CD1c-positive myeloid dendritic cell (primary cell): Measurements from ENCODE around the gene FDX2.

Source experiments
- DNase-seq: peaks from one replicate; pipeline ENCODE4 v3.0.0-alpha.2; 2016; ENCODE audit errors: extremely low spot score

The FDX2 gene

DNA sequence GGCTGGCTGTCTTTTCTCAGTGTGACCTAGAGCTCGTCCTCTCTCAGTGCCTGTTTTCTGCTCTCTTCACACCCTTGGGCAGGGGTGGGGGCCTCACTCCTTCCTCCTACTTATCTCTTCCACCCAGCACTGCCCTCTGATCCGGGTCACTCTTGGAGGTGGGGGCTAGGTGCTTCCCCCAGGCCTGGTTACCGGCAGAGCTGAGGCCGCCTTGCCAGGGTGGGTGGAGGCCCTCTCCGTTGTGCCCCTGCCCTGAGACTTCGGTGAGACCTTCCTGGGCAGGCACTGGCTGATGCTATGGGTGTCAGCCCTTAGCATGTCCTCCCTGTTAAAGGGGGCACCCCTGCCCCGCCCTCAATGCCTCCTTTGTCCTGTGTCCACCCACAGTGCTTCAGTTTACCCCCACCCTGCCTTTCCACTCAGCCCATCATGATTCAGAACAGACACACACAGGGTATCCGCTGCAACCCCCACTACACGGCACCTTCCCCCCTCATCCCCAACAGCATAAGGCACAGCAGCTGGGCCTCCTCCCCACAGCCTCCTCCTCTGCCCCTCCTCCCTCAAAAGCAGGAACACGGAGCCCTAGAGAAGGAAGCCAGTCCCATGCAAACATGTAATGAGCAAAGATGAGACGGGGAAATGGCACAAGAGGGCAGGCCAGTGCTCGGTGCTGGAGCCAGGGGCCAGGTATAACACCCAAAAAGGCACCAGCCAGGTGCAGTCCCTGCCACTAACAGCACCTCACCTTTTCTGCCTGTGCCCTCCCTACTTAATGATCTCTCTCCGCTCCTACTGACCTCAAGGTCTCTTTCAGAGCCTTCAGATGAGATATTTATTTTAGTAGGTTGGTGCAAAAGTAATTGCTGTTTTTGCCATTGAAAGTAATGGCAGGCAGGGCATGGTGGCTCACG lies 16.0 kb downstream of the FDX2 start:
- peak; percentile 62 for DNase-seq

DNA sequence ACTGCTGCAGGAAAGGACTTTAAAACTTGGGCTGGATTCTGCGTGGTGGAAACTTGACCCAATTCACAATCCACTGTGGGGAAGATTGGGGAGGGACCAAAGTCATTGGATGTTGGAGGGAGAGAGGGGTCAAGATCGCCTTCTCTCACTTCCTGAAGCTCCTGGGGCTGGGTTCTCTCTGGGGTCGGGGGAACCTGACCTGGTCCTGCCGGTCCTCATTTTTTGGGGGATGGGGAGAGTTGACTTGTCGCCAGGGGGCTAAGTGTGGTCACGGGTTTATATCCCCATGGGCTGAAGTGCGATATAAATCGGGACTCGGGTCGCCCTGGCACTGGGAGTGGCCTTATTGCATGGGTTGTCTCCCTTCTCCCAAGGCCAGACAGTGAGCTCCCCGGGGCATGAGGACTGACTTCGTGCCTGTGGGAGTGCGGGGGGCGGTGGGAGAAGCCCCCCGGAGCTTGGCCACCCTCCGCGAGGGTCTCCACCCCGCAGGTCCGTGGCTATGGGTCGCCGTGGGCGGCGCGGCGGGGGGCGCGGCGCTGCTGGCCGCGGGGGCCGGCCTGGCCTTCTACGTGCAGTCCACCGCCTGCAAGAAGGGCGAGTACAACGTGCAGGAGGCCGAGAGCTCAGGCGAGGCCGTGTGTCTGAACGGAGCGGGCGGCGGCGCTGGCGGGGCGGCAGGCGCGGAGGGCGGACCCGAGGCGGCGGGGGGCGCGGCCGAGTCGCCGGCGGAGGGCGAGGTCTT lies 19.8 kb downstream of the FDX2 start:
- no peak for DNase-seq

DNA sequence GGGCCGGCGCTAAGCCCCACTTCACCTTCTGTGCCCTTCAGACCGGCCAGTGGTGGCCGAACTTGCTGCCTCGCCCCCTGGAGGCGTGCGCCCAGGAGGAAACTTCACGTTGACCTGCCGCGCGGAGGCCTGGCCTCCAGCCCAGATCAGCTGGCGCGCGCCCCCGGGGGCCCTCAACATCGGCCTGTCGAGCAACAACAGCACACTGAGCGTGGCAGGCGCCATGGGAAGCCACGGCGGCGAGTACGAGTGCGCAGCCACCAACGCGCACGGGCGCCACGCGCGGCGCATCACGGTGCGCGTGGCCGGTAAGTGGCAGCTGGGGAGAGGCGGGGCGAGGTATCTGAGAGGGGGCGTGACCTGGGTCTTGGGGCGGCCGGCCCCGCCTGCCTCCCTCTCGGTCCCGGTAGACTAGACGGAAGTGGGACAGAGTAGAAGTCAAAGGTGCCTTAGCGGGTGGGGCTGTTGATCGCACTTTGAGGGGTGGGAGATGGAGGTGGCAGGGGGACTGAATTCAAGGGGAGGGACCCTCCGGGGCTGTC lies 20.4 kb downstream of the FDX2 start:
- DNase-seq: peak; percentile 78

DNA sequence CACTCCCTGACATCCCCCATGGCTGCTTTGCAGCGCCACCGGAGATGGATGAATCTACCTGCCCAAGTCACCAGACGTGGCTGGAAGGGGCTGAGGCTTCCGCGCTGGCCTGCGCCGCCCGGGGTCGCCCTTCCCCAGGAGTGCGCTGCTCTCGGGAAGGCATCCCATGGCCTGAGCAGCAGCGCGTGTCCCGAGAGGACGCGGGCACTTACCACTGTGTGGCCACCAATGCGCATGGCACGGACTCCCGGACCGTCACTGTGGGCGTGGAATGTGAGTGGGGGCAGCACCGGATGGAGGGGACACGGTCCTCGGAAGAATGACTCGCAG lies 21.5 kb downstream of the FDX2 start:
- peak; percentile 26 for DNase-seq

DNA sequence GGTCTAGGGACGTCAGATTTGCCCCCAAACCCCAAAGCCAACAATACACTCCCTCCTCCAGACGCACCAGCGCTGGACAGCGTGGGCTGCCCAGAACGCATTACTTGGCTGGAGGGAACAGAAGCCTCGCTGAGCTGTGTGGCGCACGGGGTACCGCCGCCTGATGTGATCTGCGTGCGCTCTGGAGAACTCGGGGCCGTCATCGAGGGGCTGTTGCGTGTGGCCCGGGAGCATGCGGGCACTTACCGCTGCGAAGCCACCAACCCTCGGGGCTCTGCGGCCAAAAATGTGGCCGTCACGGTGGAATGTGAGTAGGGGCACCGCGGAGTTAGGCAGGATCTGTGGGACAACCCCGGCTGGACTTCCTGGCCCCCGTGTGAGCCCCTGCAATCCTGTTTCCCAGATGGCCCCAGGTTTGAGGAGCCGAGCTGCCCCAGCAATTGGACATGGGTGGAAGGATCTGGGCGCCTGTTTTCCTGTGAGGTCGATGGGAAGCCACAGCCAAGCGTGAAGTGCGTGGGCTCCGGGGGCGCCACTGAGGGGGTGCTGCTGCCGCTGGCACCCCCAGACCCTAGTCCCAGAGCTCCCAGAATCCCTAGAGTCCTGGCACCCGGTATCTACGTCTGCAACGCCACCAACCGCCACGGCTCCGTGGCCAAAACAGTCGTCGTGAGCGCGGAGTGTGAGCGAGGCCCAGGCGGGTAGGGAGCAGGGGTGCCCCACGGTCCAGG lies 22.0 kb downstream of the FDX2 start:
- peak; percentile 21 for DNase-seq

DNA sequence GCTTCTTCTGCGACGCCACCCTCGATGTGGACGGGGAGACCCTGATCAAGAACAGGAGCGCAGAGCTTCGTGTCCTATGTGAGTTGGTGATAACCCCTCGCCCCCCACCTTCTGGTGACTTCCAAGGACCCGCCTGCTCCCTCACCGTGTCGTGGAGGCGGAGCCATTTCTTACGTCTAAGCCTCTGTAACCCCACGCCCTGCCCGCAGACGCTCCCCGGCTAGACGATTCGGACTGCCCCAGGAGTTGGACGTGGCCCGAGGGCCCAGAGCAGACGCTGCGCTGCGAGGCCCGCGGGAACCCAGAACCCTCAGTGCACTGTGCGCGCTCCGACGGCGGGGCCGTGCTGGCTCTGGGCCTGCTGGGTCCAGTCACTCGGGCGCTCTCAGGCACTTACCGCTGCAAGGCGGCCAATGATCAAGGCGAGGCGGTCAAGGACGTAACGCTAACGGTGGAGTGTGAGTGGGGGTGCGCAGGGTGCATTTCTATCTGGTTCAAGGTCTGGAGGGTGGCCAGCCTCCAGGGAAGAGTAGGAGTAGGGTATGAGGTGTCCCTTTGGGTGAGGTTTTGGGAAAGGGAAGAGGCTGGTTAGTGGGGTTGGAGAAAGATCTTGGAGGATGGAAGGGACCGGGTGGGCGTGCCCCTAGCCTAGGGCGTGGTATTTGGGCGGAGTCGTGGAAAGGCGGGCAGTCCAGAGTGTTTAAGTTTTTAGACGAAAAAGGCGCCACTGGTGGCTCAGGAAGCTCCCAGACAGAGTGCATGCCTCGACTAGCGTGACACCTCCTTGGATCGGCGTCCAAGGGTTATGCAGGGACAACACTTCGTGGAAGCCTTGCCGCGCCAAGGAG lies 22.8 kb downstream of the FDX2 start:
- DNase-seq: peak; percentile 57

DNA sequence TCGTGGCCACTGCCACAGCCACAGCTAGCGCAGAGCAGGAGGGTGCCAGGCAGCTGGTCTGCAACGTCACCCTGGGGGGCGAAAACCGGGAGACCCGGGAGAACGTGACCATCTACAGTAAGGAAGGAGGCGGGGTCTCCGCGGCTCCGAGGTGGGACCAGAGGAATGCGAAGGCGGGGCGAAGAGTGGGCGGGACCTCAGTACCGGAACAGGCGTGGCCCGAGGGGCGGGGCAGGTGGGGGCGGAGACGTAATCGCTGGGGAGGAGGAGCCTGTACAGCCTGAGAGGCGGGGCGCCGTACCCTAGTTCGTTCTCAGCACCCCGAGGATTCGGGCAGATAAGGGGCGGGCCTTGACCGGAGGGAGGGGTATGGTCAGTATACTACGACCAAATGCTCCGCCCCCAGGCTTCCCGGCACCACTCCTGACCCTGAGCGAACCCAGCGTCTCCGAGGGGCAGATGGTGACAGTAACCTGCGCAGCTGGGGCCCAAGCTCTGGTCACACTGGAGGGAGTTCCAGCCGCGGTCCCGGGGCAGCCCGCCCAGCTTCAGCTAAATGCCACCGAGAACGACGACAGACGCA lies 23.5 kb downstream of the FDX2 start:
- DNase-seq: peak; percentile 92

DNA sequence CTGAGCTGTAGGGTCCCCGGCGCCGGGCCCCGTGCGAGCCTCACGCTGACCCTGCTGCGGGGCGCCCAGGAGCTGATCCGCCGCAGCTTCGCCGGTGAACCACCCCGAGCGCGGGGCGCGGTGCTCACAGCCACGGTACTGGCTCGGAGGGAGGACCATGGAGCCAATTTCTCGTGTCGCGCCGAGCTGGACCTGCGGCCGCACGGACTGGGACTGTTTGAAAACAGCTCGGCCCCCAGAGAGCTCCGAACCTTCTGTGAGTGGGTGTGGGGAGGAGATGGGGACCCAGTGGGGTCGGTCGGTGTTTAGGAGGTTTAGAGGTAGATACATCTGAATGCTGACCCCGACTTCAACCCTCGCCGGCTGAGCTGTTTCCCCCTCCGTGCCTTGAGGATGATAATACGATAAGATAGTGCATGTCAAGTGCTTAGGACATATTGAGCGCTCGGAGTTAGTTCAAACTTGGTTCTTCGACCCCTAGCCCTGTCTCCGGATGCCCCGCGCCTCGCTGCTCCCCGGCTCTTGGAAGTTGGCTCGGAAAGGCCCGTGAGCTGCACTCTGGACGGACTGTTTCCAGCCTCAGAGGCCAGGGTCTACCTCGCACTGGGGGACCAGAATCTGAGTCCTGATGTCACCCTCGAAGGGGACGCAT lies 24.1 kb downstream of the FDX2 start:
- DNase-seq: no peak

DNA sequence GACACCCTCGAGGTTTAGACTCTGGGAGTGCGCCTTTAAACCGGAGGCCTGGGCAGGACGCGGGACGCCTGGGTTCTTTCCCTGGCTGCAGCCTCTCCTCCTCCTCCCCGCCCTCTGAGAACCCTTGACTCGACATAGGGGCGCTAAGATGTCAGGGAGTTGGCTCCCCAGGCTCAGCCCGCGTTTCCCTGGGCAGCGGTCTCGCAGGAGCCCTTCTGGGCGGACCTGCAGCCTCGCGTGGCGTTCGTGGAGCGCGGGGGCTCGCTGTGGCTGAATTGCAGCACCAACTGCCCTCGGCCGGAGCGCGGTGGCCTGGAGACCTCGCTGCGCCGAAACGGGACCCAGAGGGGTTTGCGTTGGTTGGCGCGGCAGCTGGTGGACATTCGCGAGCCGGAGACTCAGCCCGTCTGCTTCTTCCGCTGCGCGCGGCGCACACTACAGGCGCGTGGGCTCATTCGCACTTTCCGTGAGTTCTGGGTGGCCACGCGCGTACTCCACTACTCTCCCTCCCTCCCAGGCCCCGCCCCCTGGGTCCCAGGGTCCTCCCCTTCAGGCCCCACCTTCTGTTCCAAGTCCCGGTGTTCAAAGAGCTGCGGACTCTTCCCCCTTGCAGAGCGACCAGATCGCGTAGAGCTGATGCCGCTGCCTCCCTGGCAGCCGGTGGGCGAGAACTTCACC lies 24.8 kb downstream of the FDX2 start:
- peak; percentile 88 for DNase-seq

DNA sequence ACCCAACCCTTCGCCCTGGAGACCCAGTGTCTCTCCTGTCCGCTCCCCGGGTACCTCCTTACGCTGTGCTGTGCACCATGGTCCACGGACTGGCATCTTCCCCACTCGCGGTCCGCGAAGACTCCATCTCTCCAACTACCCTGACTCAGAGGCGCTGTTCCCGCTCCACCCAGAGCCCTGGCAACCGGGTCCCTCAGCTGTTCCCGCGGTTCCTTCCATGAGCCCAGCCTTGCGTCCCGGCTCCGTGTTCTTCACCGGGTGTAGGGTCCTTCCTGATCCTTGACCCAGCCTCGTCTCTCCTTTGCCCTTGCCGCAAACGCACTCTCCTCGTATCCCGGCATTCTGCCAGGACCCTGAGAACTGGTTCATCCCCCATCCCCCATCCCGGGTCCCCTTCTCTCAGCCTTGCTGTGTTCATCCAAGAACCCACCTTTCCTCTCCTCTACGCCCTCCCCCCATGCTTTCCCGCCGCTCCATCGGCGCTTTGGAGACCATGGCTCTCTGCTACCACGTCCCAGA lies 25.4 kb downstream of the FDX2 start:
- DNase-seq: no peak

DNA sequence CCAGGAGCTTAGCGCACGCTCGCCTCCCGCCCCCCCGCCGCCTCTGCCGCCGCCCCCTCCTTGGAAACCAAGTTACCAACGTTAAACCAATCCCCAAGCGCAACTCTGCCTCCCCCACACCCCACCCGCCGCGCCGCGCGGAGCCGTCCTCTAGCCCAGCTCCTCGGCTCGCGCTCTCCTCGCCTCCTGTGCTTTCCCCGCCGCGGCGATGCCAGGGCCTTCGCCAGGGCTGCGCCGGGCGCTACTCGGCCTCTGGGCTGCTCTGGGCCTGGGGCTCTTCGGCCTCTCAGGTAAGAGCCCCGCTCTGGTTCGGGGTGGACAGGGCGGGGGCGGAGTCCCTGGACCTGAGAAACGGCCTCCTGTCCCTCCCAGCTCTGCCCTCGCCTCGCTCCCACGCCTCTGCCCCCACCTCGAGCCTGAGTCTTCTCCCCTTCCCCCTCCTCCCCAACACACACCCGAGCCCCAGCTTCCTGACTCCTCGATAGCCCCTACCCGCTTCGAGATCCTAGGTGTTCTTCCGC lies 25.9 kb downstream of the FDX2 start, which contains the start of gene ICAM5:
ICAM5 (plus strand) TSS at position 117 of the 521 bp plus-strand sequence; CDS start at position 209, 92 bp downstream.
- no peak for DNase-seq

DNA sequence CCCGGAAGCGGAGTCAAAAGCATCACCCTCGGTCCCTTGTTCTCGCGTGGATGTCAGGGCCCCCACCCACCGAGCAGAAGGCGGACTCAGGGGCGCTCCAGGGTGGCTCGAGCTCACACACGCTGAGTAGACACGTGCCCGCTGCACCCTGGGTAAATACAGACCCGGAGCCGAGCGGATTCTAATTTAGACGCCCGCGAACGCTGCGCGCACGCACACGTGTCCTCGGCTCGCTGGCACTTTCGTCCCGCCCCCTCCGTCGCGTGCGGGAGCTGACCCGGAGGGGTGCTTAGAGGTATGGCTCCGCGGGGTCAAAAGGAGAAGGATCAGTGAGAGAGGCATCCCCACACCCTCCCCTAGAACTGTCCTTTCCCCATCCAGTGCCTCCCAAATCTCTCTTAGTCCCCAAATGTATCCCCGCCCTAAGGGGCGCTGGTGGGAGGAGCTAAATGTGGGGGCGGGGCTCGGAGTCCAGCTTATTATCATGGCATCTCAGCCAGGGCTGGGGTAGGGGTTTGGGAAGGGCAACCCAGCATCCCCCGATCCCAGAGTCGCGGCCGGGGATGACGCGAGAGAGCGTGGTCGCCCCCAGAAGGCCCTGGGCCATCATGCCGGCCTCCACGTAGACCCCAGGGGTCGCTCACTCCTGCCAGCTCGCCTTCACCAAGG lies 26.5 kb downstream of the FDX2 start:
- peak; percentile 89 for DNase-seq

DNA sequence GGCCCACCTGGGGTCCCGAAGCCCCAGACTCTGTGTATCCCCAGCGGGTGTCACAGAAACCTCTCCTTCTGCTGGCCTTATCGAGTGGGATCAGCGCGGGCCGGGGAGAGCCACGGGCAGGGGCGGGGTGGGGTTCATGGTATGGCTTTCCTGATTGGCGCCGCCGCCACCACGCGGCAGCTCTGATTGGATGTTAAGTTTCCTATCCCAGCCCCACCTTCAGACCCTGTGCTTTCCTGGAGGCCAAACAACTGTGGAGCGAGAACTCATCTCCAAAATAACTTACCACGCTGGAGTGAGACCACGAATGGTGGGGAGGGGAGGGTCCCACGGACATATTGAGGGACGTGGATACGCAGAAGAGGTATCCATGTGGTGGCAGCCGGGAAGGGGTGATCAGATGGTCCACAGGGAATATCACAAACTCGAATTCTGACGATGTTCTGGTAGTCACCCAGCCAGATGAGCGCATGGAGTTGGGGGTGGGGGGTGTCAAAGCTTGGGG lies 27.1 kb downstream of the FDX2 start:
- DNase-seq: no peak

DNA sequence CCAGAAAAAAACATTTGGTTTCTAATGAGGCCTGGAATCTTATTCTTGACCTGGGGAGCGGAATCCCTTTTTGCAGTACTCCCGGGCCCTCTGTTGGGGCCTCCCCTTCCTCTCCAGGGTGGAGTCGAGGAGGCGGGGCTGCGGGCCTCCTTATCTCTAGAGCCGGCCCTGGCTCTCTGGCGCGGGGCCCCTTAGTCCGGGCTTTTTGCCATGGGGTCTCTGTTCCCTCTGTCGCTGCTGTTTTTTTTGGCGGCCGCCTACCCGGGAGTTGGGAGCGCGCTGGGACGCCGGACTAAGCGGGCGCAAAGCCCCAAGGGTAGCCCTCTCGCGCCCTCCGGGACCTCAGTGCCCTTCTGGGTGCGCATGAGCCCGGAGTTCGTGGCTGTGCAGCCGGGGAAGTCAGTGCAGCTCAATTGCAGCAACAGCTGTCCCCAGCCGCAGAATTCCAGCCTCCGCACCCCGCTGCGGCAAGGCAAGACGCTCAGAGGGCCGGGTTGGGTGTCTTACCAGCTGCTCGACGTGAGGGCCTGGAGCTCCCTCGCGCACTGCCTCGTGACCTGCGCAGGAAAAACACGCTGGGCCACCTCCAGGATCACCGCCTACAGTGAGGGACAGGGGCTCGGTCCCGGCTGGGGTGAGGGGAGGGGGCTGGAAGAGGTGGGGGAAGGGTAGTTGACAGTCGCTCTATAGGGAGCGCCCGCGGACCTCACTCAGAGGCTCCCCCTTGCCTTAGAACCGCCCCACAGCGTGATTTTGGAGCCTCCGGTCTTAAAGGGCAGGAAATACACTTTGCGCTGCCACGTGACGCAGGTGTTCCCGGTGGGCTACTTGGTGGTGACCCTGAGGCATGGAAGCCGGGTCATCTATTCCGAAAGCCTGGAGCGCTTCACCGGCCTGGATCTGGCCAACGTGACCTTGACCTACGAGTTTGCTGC lies 28.7 kb downstream of the FDX2 start, which contains the start of gene ICAM4:
ICAM4 (plus strand) TSS at position 153 of the 935 bp plus-strand sequence; CDS start at position 211, 58 bp downstream.
- DNase-seq: peak; percentile 68

DNA sequence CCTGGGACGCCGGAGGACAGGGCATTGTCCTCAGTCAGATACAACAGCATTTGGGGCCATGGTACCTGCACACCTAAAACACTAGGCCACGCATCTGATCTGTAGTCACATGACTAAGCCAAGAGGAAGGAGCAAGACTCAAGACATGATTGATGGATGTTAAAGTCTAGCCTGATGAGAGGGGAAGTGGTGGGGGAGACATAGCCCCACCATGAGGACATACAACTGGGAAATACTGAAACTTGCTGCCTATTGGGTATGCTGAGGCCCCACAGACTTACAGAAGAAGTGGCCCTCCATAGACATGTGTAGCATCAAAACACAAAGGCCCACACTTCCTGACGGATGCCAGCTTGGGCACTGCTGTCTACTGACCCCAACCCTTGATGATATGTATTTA lies 30.4 kb downstream of the FDX2 start:
- no peak for DNase-seq

DNA sequence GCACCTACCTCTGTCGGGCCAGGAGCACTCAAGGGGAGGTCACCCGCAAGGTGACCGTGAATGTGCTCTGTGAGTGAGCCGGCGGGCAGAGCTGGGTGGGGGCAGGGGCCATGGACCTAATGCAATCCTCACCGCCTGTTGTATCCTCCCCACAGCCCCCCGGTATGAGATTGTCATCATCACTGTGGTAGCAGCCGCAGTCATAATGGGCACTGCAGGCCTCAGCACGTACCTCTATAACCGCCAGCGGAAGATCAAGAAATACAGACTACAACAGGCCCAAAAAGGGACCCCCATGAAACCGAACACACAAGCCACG lies 30.9 kb downstream of the FDX2 start:
- DNase-seq: no peak
